HG02623 (cell line): Measurements from ENCODE around the gene ST3GAL3.

ENCODE experiments used
- ATAC-seq: cut with Tn5 transposase; IDR thresholded peaks from one replicate; pipeline ENCODE4 v1.9.1; 2021; ENCODE audit warnings: moderate library complexity; ENCODE audit not compliant: unreplicated experiment

ST3GAL3 gene

DNA sequence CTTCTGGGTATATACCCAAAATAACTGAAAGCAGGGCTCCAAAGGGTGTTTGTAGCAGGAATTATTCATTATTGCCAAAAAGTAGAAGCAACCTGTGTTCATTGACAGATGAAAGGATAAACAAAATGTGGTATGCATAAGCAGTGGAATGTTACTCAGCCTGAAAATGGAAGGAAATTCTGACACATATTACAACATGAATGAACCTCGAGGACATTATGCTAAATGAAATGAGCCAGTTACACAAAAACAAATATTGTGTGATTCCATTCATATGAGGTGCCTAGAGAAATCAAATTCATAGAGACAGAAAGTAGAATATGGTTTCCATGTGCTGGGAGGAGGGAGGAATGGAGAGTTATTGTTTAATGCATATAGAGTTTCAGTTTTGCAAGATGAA lies 140.0 kb downstream of the ST3GAL3 start:
- no peak for ATAC-seq

GRCh38 chr1:43847882-43848281 lies 140.5 kb downstream of the ST3GAL3 start:
- ATAC-seq, result no peak

GRCh38 chr1:43849670-43850069 lies 142.3 kb downstream of the ST3GAL3 start:
- ATAC-seq, result no peak

GRCh38 chr1:43850591-43851233 lies 143.4 kb downstream of the ST3GAL3 start:
- ATAC-seq, result no peak

GRCh38 chr1:43851561-43852338 lies 144.4 kb downstream of the ST3GAL3 start:
- ATAC-seq, result no peak

DNA sequence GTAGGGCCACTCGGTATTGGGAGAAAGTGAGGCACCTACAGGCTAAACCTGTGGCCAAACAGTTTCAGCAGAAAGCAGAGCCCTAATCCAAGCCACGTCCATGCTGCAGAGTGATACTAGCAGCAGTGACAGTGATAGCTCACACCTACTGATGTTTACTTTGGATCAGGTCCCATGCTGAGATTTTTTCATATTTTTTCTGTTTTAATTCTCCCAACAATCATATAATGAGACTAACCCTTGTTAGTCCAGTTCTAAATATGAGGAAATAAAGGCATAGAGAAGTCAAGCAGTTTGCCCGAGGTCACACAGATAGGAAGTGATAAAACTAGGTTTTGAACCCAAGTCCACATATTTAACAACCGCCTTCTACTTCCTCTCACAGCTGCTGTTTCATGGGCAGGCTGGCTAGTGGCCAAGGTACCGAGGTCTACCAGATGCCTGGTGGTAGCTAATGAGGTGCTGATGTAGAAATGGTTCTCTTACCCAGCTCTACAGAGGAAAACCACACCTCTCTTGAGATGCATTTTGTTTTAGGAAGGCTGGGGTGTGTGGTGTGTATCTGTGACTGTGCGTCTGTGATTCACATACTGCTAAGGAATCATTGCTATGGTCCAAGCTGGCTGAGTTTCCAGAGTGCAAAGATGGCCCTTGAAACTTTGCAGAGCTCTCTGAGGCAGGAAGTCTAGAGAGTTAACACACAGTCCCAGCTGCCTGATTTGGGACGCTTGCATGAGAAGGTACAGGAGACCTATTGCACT lies 146.0 kb downstream of the ST3GAL3 start:
- ATAC-seq, result no peak

DNA sequence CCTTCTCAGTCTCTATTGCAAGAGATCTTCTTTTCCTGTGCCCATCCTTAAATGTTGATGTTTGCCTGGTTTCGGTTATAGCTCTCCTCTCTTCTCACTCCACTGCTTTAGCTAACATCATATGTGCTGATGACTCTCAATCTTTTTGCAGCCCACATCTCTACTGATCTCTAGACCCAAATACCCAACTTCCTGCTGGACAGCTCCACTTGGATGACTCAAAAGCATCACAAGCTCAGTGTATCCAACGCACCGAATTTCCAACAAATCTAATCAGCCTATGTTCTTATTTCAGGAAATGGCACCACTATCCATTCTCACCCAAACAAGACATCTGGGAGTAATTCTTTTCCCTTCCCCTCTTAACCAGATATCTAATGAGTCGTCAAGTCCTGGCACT lies 147.1 kb downstream of the ST3GAL3 start:
- ATAC-seq, result no peak

DNA sequence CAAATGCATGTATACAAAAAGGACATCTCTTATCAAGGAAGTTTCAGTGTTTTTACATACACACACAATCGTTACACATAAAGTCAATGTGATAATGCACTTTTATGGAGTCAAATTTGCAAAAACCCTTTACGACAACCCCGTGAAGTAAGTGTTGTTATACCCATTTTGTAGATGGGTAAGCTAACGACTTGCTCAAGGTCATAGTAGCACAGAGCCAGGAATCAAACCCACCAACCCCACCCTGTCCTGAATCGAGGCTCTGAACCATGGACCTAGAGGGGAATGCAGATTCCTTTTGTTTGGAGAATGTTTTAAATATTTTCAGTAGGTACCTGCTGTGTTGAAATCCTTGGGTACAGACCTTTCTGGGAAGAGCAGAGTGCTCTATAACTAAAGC lies 148.9 kb downstream of the ST3GAL3 start:
- ATAC-seq, result no peak

DNA sequence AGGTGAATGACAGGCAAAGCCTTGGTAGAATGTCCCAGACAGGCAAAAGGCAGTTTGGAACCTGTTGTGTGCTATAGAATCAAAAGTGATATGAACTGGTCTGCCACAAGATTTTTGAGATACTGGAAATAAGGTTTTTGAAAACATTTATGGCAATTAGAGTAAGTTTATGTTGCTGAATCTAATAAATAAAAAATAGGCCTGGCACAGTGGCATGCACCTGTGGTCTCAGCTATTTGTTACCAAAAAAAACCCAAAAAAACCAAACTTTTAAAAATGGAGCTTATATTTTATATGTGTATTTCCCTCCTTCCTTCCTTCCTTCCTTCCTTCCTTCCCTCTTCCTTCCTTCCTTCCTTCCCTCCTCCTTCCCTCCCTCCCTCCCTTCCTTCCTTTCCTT lies 149.8 kb downstream of the ST3GAL3 start:
- ATAC-seq, result no peak

GRCh38 chr1:43858324-43858723 lies 151.0 kb downstream of the ST3GAL3 start:
- ATAC-seq, result no peak

DNA sequence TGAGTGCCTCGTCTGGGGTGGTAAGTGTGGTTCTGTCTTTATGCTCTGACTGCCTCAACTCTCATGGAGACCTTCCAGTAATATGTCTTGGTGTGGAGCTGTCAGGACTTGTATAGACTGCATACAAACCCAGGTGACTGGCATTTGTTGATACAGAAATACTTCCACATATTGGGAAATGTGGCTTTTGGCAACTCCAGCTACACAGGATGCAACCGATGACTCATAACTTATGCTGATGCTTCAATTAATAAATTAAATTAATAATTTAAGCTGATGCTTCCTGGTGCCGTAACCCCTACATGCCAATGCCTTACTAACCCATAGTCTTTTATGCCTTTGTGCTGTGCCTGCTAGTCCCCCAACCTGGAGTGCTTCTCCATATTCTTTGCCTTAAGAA lies 154.0 kb downstream of the ST3GAL3 start:
- no peak for ATAC-seq

DNA sequence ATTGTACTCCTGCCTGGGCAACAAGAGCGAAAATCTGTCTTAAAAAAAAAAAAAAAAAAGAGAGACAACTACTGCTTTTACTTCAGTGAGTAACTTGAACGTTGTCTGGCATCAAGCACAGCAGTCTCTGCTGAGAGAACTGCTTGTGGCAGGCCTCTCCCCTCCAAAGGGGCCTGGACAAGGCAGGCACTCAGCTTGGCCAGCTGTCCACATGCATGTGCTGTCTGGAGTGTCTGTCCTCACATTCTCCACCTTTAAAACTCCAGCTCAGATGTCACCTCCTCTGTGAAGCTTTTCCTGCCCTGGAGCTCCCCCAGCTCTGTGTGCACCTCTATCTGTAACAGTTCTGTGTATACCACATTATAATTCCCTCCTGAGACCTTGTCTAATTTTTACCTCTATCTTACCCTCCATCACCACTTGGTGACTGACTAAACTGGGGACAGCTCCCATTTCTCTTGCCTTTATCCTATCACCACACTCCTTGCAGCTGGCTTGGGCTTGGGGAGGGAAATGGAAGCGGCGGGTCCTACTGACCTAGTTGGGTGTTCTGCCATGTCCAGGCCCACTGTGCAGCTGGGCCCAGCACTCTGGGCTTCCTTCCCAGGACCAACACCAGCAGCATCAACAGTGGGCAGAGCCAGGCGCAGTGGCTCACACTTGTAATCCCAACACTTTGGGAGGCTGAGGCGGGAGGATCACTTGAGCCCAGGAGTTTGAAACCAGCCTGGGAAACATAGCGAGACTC lies 154.8 kb downstream of the ST3GAL3 start:
- no peak for ATAC-seq

DNA sequence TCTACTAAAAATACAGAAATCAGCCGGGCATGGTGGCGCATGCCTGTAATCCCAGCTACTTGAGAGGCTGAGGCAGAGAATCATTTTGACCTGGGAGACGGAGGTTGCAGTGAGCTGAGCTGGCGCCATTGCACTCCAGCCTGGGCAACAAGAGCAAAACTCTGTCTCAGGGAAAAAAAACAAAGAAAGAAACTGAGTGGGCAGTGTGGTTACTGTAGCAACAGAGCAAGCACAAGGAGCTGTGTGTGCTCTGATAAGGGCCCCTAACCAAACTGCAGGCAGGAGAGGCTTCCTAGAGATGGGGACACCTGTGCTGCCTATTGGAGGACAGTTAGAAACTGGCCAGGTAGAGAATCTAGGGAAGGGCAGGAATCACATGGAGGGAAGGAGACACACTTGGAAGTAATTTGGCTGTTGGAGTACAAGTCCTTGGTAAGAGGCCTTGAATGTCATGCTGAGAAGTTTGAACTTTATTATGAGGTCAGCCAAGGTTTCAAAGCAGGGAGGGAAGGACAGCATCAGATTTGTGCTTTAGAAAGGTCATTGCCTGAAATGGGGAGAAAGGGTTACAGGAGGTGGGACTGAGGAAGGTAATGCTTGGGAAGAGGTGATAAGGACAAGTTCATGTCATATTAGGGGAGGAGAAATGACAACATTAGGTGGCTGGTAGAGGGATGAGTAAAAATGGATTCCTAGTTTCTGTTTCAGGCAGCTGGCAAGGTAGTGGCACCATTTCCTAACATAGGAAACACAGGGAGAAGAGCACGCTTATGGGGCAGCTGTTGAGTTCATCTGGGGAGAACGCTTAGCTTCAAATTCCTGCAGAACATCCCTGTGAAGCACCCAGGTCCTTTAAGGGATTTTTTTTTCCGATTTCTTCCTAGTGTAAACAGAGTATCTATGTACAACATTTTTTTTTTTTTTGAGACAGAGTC lies 157.0 kb downstream of the ST3GAL3 start:
- no peak for ATAC-seq

DNA sequence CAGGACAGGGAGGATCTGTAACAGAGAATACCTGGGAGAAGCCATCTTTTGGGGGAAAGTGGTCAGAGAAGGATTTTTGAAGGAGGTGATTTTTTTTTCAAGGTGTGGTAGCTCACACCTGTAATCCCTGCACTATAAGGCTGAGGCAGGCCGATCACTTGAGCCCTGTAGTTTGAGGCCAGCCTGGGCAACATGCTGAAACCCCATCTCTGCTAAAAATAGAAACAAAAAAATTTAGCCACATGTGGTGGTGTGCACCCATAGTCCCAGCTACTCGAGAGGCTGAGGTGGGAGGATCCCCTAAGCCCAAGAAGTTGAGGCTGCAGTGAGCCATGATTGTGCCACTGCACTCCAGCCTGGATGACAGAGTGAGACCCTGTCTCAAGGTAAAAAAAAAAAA lies 158.9 kb downstream of the ST3GAL3 start:
- no peak for ATAC-seq

DNA sequence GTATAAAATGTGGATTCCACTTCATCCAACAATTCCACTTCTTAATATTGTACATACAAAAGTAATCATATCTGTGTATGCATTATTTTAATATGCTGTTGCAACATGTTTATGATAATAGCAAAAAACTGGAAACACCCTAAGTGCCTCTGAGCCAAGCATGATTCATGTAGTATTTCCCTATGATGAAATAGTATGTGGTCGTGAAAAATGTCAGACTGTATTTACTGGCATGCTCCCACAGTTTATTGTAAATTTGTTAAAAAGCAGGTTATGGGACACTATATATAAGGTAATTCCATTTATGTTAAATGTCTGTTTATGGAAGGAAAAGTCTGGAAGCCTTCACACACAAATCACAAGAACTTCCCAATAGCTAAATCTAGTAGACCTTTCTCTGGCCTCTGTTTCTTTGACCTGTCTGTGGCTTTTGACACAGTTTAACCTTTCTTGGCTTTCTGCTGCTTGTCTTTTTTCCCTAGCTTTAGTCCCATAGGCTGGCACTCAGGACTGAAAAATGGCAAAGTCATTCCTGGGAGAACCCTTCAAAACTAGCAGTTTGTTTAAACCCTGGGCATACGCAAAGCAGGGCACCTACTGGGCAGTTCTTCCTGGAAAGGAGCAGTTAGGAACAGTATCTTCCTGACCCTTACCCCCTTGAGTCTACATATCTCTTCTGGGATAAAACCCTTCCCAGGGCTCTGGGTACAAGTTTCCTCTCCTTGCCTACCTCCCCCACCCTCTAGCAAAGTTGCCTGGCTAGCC lies 160.8 kb downstream of the ST3GAL3 start:
- no peak for ATAC-seq

- ATAC-seq, result no peak
These were observed 161.4 kb downstream of the ST3GAL3 start for GRCh38 chr1:43868741-43869067.

- no peak for ATAC-seq
These were observed 163.0 kb downstream of the ST3GAL3 start for GRCh38 chr1:43870306-43870705.

- ATAC-seq, result no peak
These were observed 164.0 kb downstream of the ST3GAL3 start for GRCh38 chr1:43871181-43871910.

DNA sequence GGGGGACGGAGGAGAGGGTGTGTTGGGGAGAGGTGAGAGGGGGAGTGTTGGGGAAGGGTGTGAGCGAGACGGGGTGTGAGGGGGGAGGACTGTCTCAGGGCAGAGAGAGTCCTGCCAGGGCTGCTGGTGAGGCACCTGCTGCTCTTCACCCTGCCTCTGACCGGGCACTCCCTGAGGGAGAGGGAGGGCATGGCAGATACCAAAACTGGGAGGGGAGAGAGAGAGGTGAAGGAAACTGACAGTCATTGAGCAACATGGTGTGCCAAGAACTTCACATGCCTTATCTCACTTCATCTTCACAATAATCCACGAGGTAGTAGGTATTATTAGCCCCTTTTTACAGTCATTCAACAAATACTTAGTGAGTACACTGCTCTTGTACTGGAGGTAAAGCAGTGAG lies 164.9 kb downstream of the ST3GAL3 start:
- no peak for ATAC-seq
